T-helper 2 cell treated with Interferon-gamma antibody and Interleukin-4, amounts not matched to agents 100 ng/mL and 5 ng/mL, for 36 hours (primary cell): ENCODE data around the gene MFAP4. TPM values are rescaled to one million over a fixed set of nuclear protein-coding genes. Genes with fewer than 3 reads are reported as not detected.

Experiments
- intact Hi-C: fragments of 100-400 bp; cut with micrococcal nuclease; formaldehyde crosslinking; loops from one replicate; pipeline ENCODE4 v1.15.1; 2023
- total RNA-seq: library from RNA; stranded (reverse); gene quantifications from 2 replicates; pipeline ENCODE4 v1.2.3, GENCODE V29; 2022

MFAP4 gene
- total RNA-seq, 1 donor from 2014 or later = not detected

DNA sequence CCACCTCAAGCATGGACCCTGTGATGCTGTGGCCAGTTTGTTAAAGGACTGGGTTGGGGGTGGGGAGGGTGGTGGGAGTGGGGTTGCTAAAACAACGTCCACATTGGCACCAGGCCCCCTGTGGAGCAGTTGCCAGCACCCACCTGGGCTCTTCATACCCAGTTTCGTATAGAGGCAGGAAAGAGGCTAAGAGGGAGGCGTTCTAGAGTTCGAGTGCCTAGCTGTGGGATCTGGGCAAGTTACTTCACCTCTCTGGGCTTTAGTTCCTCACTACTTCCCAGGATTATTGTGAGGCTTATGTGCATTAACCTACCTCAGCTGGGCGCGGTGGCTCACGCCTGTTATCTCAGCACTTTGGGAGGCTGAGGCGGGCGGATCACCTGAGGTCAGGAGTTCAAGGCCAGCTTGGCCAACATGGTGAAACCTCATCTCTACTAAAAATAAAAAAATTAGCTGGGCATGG lies 1.4 kb downstream of the MFAP4 start:
- intact Hi-C loops = no loop called here

DNA sequence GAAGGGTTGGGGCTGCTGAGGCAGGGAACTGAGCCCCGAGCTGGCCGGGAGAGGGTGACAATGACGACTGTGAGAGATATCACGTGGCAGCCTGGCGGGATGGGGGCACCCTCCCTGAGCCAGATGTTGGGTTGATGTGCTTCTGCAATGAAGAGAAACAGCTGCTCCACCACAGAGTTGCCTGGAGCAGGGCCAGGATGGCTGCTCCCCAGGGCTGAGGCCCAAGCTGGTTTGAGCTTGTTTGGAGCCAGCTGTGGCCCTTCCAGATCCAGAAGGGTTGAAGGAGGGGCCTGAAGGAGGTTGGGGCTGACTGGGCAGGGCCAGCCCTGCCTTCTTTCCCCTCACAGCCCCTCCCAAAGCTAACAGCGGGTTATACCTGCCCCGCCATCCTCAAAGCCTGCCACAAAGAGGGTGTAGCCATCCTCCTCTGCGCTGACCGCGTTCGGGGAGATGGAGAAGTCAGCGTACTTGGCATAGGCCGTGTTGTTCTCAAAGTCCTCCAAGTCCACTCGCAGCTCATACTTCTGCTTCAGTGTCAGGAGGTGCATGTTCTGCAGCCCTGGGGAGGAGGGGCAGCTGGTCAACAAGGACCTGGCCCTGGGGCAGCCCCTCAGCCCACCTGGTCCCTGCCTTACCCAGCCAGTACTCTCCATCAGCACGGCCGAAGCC lies 2.1 kb downstream of the MFAP4 start:
- intact Hi-C loops = no loop called here

DNA sequence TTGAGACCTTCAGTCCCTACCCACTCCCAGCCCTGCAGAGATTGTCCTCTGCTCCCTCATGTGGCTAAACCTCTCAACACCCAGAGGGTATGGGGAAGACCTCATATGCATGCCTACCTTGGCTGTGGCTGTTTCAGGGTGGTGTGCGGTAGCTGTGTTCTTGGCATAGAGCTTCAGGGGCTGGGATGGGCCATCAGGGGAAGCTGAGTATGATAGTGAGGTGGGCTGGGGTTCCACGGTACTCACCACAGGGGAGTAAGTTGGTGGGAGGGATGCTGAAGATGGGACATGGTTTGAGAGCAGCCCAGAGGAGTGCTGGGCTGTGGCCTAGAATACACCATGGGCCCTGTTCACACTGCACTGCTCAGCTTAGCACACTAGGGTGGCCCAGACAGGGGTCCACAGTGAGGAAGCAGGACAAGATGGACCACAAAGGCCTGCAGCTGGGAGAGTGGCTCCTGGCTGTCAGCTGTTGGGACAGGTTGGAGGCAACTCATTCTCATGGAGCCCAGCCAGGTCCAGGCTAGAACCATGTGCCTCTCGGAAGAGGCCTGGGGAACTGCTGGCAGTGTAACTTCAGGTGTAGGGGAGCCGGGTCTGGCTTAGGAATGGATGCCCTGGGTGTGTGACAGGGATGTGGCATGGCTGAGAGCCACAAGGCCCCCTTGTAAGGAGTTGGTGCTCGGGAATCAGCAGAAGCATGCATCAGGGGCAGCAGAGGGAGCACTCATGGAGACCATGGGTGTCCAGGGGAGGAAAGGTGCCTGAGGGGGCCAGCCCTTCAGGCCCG lies 3.1 kb downstream of the MFAP4 start:
- intact Hi-C loops = no loop called here

DNA sequence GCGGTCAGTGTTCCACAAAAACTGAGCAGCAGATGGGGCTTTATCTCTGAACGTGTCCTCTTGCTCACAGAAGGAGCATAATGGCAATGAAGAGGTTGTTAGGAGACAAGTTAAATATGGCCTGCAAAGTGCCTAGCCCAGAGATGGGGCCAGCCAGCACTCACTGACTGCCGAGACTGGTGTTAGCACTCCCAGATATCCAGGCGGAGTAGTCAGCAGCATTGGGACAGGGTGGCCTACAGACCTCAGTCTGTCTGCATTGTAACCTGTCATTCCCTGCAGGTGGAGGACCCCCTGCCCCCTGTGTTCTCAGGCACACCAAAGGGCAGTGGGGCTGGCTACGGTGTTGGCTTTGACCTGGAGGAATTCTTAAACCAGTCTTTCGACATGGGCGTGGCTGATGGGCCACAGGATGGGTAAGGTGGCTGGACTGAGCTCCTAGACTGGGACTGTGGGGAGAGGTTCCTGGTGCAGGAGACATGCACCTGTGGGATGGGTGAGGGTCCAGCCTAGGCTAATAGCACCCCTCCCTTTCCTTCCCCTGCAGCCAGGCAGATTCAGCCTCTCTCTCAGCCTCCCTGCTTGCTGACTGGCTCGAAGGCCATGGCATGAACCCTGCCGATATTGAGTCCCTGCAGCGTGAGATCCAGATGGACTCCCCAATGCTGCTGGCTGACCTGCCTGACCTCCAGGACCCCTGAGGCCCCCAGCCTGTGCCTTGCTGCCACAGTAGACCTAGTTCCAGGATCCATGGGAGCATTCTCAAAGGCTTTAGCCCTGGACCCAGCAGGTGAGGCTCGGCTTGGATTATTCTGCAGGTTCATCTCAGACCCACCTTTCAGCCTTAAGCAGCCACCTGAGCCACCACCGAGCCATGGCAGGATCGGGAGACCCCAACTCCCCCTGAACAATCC lies 4.2 kb downstream of the MFAP4 start:
- intact Hi-C loops = no loop called here

DNA sequence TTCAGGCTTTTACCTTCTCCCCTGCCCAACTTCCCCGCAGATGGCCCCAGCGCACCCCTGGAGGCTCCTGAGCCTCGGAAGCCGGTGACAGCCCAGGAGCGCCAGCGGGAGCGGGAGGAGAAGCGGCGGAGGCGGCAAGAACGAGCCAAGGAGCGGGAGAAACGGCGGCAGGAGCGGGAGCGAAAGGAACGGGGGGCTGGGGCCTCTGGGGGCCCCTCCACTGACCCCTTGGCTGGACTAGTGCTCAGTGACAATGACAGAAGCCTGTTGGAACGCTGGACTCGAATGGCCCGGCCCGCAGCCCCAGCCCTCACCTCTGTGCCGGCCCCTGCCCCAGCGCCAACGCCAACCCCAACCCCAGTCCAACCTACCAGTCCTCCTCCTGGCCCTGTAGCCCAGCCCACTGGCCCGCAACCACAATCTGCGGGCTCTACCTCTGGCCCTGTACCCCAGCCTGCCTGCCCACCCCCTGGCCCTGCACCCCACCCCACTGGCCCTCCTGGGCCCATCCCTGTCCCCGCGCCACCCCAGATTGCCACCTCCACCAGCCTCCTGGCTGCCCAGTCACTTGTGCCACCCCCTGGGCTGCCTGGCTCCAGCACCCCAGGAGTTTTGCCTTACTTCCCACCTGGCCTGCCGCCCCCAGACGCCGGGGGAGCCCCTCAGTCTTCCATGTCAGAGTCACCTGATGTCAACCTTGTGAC lies 5.1 kb downstream of the MFAP4 start:
- intact Hi-C loops = no loop called here

DNA sequence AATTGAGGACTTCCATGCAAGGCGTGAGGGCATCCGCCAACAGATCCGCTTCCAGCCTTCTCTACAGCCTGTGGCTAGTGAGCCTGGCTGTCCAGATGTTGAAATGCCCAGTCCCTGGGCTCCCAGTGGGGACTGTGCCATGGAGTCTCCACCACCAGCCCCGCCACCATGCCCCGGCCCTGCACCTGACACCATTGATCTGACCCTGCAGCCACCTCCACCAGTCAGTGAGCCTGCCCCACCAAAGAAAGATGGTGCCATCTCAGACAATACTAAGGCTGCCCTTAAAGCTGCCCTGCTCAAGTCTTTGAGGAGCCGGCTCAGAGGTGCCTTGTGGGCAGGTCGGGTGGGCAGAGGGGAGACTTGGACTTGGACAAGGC lies 5.6 kb downstream of the MFAP4 start:
- intact Hi-C loops = no loop called here

DNA sequence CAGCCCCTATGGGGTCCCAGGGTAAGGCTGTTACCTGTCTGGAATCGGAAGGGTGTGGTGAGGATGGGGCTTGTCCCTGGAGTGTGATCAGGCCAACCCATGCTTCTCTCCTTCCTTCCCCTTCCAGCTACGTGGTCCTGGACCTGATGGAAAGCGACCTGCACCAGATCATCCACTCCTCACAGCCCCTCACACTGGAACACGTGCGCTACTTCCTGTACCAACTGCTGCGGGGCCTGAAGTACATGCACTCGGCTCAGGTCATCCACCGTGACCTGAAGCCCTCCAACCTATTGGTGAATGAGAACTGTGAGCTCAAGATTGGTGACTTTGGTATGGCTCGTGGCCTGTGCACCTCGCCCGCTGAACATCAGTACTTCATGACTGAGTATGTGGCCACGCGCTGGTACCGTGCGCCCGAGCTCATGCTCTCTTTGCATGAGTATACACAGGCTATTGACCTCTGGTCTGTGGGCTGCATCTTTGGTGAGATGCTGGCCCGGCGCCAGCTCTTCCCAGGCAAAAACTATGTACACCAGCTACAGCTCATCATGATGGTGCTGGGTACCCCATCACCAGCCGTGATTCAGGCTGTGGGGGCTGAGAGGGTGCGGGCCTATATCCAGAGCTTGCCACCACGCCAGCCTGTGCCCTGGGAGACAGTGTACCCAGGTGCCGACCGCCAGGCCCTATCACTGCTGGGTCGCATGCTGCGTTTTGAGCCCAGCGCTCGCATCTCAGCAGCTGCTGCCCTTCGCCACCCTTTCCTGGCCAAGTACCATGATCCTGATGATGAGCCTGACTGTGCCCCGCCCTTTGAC lies 6.3 kb downstream of the MFAP4 start:
- intact Hi-C loops = no loop called here

DNA sequence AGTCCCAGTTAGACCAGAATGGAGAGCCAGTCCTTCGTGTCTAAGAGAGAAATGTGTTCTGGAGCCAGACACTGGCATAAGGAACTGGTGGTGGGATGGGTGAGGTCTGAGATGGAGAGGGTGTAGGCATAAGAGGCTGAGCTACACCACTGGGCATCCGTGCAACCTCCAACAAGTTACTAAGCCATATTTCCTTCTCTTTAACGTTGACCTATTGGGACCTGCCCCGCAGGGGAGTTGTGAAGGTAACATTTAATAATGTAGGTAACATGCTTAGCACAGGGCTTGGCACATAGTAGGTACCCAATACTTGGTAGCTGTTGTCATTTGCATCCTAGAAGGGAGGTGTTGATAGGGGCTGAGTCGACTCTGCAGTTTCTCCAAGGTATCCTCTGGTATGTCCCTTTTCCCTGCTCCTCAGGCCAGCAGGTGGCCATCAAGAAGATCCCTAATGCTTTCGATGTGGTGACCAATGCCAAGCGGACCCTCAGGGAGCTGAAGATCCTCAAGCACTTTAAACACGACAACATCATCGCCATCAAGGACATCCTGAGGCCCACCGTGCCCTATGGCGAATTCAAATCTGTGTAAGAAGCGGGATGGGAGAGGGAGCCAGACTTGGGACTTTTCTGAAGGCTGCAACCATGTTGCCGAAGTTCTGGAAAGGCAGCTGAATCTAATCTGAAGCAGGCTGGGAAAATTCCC lies 7.5 kb downstream of the MFAP4 start:
- intact Hi-C loops = loop anchor here (5.0 to 10.0 kb wide), 4 partner anchors 68 to 1065 kb away; partner anchors contain the start of genes ALDH3A2, SMCR8, TOP3A and ULK2

DNA sequence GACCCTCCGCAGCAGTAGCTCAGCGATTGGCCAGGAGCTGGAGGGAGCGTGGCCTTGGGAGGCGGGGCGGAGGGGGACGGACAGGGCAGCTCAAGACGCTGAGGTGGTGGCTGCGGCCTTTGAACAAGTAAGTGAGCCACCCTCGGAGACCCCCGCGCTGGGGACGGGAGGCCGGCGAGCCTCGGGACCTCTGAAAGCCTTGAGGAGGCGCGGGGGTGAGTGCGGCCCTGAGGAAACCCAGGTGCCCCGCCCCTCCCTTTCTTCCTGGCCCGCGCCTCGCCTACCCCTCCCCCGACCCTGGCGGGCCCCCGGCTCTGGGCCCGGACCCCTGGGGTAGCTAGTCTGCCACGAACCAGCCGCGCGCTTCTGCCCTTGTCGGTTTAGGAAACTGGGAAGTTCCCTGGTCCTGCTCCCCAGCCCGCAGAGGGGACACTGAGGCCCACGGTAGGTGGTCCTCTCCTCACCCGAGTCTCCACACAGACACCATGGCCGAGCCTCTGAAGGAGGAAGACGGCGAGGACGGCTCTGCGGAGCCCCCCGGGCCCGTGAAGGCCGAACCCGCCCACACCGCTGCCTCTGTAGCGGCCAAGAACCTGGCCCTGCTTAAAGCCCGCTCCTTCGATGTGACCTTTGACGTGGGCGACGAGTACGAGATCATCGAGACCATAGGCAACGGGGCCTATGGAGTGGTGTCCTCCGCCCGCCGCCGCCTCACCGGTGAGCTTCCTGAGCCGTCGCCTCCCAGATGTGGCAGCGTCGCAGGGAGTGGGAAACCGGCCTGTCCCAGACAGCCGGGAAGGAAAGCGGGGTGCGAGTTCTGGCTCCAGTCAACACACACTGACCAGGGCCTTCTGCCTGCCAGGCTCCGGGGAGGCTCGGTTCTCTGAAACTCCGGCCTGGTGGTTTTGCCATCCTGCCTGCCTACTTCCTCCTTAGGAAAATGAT lies 8.3 kb downstream of the MFAP4 start, which contains the start of gene MAPK7:
Gene MAPK7 (plus strand): TSS at position 83 of the 945 bp plus-strand sequence. CDS start 403 bp downstream, at position 486.
- intact Hi-C loops = loop anchor here (1.0 to 10.0 kb wide), 7 partner anchors 8 to 1064 kb away; partner anchors contain the start of genes ALDH3A2, B9D1, SMCR8 and TOP3A

DNA sequence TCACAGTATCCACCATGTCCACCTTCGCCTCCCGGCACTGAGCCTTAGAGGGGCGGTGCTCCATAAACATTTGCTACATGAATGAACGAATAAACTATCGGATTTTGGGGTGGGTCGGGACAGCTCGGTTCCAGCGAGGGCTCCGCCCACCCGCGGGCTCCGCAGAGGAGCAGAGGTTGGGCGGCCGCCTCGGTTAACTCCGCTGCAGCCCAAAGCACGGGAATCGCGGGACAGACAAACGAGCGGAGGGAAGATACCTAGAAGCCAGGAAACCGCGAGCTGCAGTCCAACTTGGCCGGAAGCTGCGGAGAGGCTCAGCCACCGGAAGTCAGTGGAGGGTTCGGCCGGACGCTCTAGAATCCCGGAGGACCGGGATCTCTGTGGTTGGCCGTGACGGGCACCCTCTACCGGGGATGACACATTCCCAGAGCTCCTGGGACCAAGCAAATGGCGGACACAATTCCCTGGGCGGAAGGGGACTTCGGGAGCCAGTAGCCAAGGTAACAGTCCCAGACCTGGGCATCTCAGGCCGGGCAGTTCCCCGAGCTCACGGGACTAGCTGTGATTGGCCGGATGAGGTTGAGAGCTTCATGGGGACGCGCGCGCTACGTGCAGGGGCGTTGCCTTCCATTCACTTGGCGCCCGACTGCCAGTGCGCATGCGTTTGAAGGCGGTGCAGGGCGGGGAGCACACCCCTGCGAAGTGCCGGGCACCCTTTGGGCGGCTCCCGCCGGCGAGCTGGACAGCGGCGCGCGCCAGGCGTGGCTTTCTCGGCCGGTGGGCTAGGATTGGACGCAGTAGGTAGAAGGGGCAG lies 9.2 kb downstream of the MFAP4 start:
- intact Hi-C loops = loop anchor here (1.0 to 10.0 kb wide), 8 partner anchors 8 to 1063 kb away; partner anchors contain the start of genes ALDH3A2, B9D1, SMCR8 and TOP3A

DNA sequence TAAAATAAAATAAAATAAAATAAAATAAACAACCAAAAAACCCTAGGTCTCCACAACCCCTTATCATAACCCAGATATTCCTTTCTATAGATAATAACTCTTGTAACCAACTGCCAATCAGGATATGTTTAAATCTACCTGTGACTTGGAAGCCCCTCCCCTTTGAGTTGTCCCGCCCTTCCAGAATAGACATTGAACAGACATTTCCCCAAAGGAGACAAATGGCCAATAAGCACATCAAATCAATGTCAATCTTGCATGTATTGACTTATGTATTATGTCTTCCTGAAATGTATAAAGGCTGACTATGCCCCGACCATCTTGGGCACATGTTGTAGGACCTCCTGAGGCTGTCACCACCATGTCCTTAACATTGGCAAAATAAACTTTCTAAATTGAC lies 10.2 kb downstream of the MFAP4 start:
- intact Hi-C loops = loop anchor here (2.0 to 10.0 kb wide), 5 partner anchors 70 to 1062 kb away; partner anchors contain the start of genes ALDH3A2, SMCR8, TOP3A and ULK2

DNA sequence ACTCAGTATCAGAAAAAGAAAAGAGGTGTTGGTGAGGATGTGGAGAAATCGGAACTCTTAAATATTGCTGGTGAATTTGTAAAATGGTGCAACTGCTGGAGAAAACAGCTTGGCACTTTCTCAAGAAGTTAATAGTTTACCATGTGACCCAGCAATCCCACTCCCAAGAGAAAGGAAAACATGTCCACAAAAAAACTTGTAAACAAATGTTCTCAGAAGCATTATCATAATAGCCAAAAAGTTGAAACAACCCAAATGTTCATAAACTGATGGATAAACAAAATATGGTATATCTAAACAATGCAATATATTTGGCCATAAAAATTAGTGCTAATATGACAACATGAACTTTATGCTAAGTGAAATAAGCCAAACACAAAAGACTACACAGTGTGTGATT lies 11.3 kb downstream of the MFAP4 start:
- intact Hi-C loops = loop anchor here (2.0 to 10.0 kb wide), 5 partner anchors 72 to 1061 kb away; partner anchors contain the start of genes ALDH3A2, SMCR8, TOP3A and ULK2

DNA sequence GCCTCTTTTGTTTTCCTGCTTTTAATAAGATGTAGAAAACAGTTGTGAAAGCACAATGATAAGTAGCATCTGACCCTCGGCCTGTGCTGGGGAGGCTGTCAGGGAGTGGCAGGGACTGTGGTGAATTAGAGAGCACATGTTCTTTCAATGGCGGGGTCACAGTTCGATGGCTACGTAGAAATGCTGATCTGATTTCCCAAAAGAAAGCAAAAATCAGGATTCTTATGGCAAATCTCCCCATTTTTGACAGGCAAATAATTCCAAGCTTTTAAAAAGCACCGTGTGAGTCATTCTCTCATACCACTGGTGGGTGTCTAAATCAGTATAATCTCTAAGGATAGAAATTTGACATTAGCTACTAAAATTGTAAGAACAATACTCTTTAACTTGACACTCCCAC lies 12.9 kb downstream of the MFAP4 start:
- intact Hi-C loops = loop anchor here (10.0 kb wide), 2 partner anchors 491 to 1059 kb away; partner anchors contain the start of genes SMCR8, TOP3A and ULK2

DNA sequence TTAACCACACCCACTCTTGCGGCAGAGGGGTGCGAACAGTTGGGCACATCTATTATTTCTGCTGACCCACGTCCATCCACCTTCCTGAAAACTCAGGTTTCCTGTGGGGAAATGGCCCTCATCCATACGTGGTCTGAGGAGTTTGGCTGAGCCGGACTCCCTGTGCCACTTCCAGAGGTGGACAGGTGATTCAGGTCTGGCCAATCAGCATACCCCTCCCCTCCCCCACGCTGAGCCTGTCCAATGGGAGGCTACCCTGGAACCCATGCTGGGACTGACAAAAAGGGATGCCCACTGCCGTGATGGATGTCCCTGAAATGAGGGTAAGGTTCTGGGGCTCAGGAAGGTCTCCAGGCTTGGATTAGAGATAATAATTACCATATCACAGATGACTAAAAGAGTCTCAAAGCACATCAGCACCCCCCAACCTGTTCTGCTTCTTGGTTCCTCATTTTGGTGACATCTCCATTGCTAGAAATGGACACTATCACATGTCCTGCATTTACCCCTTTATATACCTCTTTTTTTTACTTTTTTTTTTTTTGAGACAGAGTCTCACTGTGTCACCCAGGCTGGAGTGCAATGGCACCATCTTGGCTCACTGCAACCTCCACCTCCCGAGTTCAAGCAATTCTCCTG lies 14.0 kb downstream of the MFAP4 start:
- intact Hi-C loops = loop anchor here (10.0 kb wide), 2 partner anchors 492 to 1058 kb away; partner anchors contain the start of genes SMCR8, TOP3A and ULK2

DNA sequence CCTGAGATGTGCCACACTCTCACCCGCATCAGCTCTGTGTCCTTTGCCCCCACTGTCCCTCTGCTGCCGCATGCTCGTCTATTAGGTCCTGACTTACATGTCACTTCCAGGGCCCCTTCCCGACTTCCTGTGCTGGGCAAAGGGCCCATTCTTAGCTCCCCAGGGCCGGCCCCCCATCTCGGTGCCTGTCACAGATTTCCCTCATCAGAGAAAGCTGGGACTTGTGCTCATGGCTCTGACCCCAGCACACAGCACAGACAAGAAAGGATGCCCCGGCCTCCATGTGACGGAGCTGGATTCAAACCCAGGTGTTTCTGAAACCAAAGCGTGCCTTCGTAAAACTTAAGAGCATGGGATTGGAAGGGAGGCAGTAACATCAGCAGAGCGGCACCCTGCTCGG lies 14.6 kb downstream of the MFAP4 start:
- intact Hi-C loops = loop anchor here (10.0 kb wide), 2 partner anchors 492 to 1058 kb away; partner anchors contain the start of genes SMCR8, TOP3A and ULK2

DNA sequence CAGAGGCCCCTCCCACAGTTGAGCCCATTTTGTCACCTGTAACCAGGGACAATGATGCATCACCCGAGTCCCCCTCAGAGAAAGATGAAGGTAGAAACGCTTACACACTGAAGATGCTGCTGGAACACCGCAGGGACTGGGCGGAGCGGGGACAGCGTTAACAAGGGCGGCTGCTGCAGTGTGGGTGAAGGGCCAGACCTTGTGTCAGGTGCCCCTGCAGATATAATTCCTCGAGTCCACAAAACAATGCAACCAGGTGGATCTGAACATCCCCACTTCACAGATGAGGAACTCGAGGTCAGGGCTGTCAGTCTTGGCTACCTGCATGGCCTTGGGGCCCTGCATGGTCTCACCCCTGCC lies 15.0 kb downstream of the MFAP4 start:
- intact Hi-C loops = loop anchor here (10.0 kb wide), 2 partner anchors 493 to 1057 kb away; partner anchors contain the start of genes SMCR8, TOP3A and ULK2
